ENCODE measurements around the gene UBE2E2. TPM values are rescaled to one million over a fixed set of nuclear protein-coding genes. Genes with fewer than 3 reads are reported as not detected.
"Not testable (repeated sequence)": the region's sequence is repeated elsewhere in the genome, so short reads cannot be mapped to it uniquely, and the experiment has no call there.

The UBE2E2 gene
- total RNA-seq, 2 experiments from 2014 or later, result 14.1 to 20.2 TPM

DNA sequence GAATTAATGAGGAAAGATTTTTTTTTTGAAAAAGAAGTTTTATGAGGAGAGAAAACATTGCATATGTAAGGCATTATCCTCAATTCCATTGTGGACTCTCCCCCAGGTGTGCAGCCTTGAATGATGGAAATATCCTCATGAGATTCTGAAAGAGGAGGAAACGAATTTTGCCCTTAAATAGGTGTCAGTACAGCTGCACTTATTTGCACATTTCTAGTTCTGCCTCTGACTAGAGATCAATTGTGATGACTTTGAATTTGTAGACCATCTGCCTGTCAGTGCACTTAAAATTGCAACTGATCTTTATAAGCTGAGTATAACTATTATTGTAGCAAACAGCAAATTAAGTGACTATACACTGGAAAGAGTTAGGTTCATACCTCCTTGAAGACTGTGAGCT lies 141.8 kb downstream of the UBE2E2 start:
- Mint-ChIP-seq H3K9me3 (no peaks in the 10 kb centered on the region), H3K27ac (no peak overlapping the region), H3K4me3 (no peak overlapping the region), H3K27me3 (no peaks in the 10 kb centered on the region), H3K4me1 (ENCODE audit: low read depth) (peaks cover 8% of the 10 kb centered on the region), H3K36me3 (ENCODE audit: low read depth) (peaks cover 3% of the 10 kb centered on the region)
- ATAC-seq (ENCODE audit: poor library complexity) (no peak), DNase-seq (no peak)
- H3K4me3 ChIP-seq (ENCODE audit: low read length), result no peak overlapping the region
- no peaks in the 10 kb centered on the region for H3K36me3 ChIP-seq (ENCODE audit: insufficient read depth, low read length)
- ChIA-PET CTCF (no interaction called here), POLR2A (no interaction called here)
- TF ChIP-seq, protein P1, sequence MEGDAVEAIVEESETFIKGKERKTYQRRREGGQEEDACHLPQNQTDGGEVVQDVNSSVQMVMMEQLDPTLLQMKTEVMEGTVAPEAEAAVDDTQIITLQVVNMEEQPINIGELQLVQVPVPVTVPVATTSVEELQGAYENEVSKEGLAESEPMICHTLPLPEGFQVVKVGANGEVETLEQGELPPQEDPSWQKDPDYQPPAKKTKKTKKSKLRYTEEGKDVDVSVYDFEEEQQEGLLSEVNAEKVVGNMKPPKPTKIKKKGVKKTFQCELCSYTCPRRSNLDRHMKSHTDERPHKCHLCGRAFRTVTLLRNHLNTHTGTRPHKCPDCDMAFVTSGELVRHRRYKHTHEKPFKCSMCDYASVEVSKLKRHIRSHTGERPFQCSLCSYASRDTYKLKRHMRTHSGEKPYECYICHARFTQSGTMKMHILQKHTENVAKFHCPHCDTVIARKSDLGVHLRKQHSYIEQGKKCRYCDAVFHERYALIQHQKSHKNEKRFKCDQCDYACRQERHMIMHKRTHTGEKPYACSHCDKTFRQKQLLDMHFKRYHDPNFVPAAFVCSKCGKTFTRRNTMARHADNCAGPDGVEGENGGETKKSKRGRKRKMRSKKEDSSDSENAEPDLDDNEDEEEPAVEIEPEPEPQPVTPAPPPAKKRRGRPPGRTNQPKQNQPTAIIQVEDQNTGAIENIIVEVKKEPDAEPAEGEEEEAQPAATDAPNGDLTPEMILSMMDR (IDR thresholded peaks at IDR 0.05), result no peak
- no peaks in the 10 kb centered on the region for H3K4me1 ChIP-seq (ENCODE audit: insufficient read depth, low read length)
- H3K27ac ChIP-seq (ENCODE audit: low read depth in 1 of 2, low read length in 2 of 2), result no peak overlapping the region
- intact Hi-C loops (cut with DNase I, micrococcal nuclease), result no loop called here
- no peaks in the 10 kb centered on the region for H3K9me3 ChIP-seq (ENCODE audit: control insufficient read depth in 1 of 2, insufficient read depth in 1 of 2, low read length in 2 of 2)
- H3K27me3 ChIP-seq (ENCODE audit: control insufficient read depth in 1 of 2, insufficient read depth in 2 of 2, low read length in 2 of 2), result no peaks in the 10 kb centered on the region

DNA sequence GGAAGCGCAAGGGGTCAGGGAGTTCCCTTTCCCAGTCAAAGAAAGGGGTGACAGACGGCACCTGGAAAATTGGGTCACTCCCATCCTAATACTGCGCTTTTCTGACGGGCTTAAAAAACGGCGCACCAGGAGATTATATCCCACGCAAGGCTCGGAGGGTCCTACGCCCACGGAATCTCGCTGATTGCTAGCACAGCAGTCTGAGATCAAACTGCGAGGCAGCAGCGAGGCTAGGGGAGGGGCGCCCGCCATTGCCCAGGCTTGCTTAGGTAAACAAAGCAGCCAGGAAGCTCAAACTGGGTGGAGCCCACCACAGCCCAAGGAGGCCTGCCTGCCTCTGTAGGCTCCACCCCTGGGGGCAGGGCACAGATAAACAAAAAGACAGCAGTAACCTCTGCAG lies 146.3 kb downstream of the UBE2E2 start:
- DNase-seq, result peak in 1 of 14 experiments; percentile 1
- intact Hi-C loops (cut with DNase I, micrococcal nuclease); H3K4me3 Mint-ChIP-seq; H3K27ac Mint-ChIP-seq; H3K36me3 Mint-ChIP-seq (ENCODE audit: low read depth); H3K4me1 Mint-ChIP-seq (ENCODE audit: low read depth); CTCF ChIA-PET; POLR2A ChIA-PET; H3K4me3 ChIP-seq (ENCODE audit: low read length); H3K27me3 Mint-ChIP-seq; H3K9me3 Mint-ChIP-seq; H3K27ac ChIP-seq (ENCODE audit: low read depth in 1 of 2, low read length in 2 of 2); H3K36me3 ChIP-seq (ENCODE audit: insufficient read depth, low read length); H3K9me3 ChIP-seq (ENCODE audit: control insufficient read depth in 1 of 2, insufficient read depth in 1 of 2, low read length in 2 of 2); ATAC-seq (ENCODE audit: poor library complexity); H3K4me1 ChIP-seq (ENCODE audit: insufficient read depth, low read length); H3K27me3 ChIP-seq (ENCODE audit: control insufficient read depth in 1 of 2, insufficient read depth in 2 of 2, low read length in 2 of 2): not testable (repeated sequence)

DNA sequence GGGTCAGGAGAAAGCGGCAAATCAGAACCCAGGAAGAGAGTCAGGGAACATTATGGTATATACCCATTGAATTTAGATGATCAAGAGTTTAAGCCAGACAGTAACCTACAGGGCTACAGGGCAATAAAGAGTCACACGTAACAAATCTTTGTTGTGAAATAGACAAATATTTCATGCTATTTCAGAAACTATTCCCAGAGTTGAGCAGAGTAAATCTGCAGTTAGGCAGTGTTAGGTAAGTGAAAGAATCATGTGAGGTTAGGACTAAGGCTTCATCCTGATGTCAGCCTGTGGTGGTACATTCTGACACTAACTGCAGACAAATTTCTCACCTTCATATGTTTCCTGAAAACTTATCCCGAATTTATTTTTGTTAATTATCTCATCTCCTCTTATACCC lies 153.0 kb downstream of the UBE2E2 start:
- H3K27me3 Mint-ChIP-seq, result no peaks in the 10 kb centered on the region
- Histone ChIP-seq H3K4me1 (ENCODE audit: insufficient read depth, low read length) (no peaks in the 10 kb centered on the region), H3K27ac (ENCODE audit: low read depth in 1 of 2, low read length in 2 of 2) (no peak overlapping the region), H3K4me3 (ENCODE audit: low read length) (no peak overlapping the region), H3K9me3 (ENCODE audit: control insufficient read depth in 1 of 2, insufficient read depth in 1 of 2, low read length in 2 of 2) (peaks cover 0 to 4% of the 10 kb centered on the region in 2 experiments), H3K36me3 (ENCODE audit: insufficient read depth, low read length) (no peaks in the 10 kb centered on the region), H3K27me3 (ENCODE audit: control insufficient read depth in 1 of 2, insufficient read depth in 2 of 2, low read length in 2 of 2) (no peaks in the 10 kb centered on the region)
- CTCF ChIA-PET, result no interaction called here
- no peaks in the 10 kb centered on the region for H3K4me1 Mint-ChIP-seq (ENCODE audit: low read depth)
- intact Hi-C loops (cut with DNase I, micrococcal nuclease), result no loop called here
- peaks cover 5% of the 10 kb centered on the region for H3K36me3 Mint-ChIP-seq (ENCODE audit: low read depth)
- no peak overlapping the region for H3K27ac Mint-ChIP-seq
- no peaks in the 10 kb centered on the region for H3K9me3 Mint-ChIP-seq
- no peak for ATAC-seq (ENCODE audit: poor library complexity)
- DNase-seq, result no peak
- POLR2A ChIA-PET, result no interaction called here
- TF ChIP-seq, protein P1 (IDR thresholded peaks at IDR 0.05), result no peak
- H3K4me3 Mint-ChIP-seq, result no peak overlapping the region

DNA sequence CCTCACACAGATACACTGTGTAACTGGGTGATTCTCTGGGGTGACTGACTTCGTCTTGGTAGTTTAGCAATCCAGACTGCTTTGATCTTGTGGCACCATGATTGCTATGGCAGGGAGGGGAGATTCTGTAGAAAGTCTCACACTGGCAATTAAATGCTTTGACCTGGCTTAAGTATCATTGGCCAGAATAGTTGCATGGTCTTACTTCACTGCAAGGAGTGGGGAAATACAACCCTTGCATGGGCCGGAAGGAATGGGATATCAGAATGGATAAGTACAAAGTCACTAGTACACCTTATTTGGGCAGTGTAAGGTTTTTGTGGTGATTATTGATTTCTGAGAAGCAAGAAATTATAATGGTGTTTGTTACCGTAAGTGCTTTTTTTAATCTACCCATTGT lies 153.8 kb downstream of the UBE2E2 start:
- DNase-seq (no peak), ATAC-seq (ENCODE audit: poor library complexity) (no peak)
- Mint-ChIP-seq H3K27ac (no peak overlapping the region), H3K27me3 (no peaks in the 10 kb centered on the region), H3K4me1 (ENCODE audit: low read depth) (no peaks in the 10 kb centered on the region), H3K9me3 (no peaks in the 10 kb centered on the region), H3K36me3 (ENCODE audit: low read depth) (peaks cover 5% of the 10 kb centered on the region), H3K4me3 (no peak overlapping the region)
- Histone ChIP-seq H3K9me3 (ENCODE audit: control insufficient read depth in 1 of 2, insufficient read depth in 1 of 2, low read length in 2 of 2) (peaks cover 0 to 4% of the 10 kb centered on the region in 2 experiments), H3K27me3 (ENCODE audit: control insufficient read depth in 1 of 2, insufficient read depth in 2 of 2, low read length in 2 of 2) (no peaks in the 10 kb centered on the region), H3K36me3 (ENCODE audit: insufficient read depth, low read length) (no peaks in the 10 kb centered on the region), H3K4me1 (ENCODE audit: insufficient read depth, low read length) (no peaks in the 10 kb centered on the region), H3K4me3 (ENCODE audit: low read length) (no peak overlapping the region), H3K27ac (ENCODE audit: low read depth in 1 of 2, low read length in 2 of 2) (no peak overlapping the region)
- POLR2A ChIA-PET, result no interaction called here
- intact Hi-C loops (cut with DNase I, micrococcal nuclease), result no loop called here
- CTCF ChIA-PET, result no interaction called here
- TF ChIP-seq, protein P1 (IDR thresholded peaks at IDR 0.05), result no peak

All from CD4-positive, alpha-beta T cell (primary cell).